Transverse colon (tissue), 4 donors: ENCODE data around the gene ARHGEF40.

Experiments used
- POLR2AphosphoS5 ChIP-seq, 3 donors: sonication (generic); formaldehyde crosslinking; IDR thresholded peaks; one replicate each; pipeline ENCODE4 v1.6.1; 2016; ENCODE audit warnings: antibody characterized with exemption in 3 of 3
- TF ChIP-seq, protein P1 (sequence below), 5 experiments: fragments of 200-600 bp in 3 of 5; fragments of 450-650 bp in 2 of 5; sonication (generic) in 3 of 5; IDR thresholded peaks; 1 replicate in 2 of 5; 2 replicates in 3 of 5; pipeline ENCODE4 v1.5.1; 2016 to 2017; ENCODE audit warnings: antibody characterized with exemption in 5 of 5, inconsistent platforms in 3 of 5, mild to moderate bottlenecking in 2 of 5, moderate library complexity in 1 of 5

DNA sequence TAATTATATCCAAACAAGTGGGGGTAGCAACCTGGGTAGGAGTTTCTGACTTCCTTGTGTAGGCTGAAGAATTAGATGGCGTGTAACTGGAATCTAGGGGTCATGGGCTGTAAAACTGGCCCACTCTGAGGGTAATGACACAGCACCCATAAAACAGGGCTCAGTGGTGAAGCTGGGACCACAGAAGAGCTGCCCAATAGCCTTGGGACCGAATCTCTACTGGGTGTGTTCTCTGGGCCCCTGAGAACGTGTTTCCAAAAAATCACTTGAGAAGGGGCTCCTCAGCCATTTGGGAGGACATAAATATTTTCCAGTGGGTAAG is 8.8 kb upstream of the ARHGEF40 start:
- TF ChIP-seq, protein P1, sequence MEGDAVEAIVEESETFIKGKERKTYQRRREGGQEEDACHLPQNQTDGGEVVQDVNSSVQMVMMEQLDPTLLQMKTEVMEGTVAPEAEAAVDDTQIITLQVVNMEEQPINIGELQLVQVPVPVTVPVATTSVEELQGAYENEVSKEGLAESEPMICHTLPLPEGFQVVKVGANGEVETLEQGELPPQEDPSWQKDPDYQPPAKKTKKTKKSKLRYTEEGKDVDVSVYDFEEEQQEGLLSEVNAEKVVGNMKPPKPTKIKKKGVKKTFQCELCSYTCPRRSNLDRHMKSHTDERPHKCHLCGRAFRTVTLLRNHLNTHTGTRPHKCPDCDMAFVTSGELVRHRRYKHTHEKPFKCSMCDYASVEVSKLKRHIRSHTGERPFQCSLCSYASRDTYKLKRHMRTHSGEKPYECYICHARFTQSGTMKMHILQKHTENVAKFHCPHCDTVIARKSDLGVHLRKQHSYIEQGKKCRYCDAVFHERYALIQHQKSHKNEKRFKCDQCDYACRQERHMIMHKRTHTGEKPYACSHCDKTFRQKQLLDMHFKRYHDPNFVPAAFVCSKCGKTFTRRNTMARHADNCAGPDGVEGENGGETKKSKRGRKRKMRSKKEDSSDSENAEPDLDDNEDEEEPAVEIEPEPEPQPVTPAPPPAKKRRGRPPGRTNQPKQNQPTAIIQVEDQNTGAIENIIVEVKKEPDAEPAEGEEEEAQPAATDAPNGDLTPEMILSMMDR (IDR thresholded peaks at IDR 0.05) = no peak
- no peak for TF ChIP-seq POLR2AphosphoS5 (IDR thresholded peaks at IDR 0.05)
